Activated T-cell treated with anti-CD3 and anti-CD28 coated beads for 1 hour (primary cell): ENCODE measurements around the gene NALCN.

ENCODE experiments used
- DNase-seq: peaks from one replicate; pipeline ENCODE4 v3.0.0-alpha.2; 2020; ENCODE audit warnings: low read depth

The NALCN gene

DNA sequence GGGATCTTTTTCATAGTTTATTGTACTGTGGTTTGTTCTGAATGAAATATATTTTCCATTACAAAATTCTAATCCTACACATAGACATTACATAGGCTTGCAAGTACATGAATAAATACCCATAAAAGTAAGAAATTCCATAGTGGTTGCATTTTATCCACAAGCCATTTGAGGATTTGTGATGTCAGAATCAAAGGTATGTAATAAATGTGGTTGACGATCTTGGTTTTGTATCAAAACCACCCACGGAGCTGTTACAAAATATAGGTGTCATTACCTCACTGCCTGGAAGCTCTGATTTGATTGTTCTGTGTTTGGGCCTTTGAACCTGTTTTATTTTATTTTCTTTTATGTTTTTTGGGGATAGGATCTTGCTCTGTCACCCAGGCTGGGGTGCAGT, 125.1 kb downstream of the NALCN start:
- DNase-seq: no peak

DNA sequence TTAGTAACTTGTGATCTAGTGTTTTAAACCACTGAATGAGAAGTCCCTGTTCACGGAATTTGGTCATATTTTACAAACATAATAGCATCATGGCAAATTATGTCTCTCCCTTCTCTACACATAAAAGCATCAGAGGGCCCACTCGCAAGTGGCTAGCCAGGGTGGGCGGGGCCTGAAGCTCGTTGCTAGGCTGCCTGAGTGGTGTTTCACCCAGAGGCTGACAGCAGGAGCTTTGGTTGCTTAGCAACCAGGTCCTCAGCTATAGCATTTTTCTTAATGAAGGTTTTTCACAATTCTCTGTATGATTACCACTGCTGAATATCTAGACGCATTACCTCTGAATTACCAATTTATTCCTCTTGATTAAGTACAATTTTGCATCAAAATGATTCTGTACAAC, 126.5 kb downstream of the NALCN start:
- DNase-seq: no peak

DNA sequence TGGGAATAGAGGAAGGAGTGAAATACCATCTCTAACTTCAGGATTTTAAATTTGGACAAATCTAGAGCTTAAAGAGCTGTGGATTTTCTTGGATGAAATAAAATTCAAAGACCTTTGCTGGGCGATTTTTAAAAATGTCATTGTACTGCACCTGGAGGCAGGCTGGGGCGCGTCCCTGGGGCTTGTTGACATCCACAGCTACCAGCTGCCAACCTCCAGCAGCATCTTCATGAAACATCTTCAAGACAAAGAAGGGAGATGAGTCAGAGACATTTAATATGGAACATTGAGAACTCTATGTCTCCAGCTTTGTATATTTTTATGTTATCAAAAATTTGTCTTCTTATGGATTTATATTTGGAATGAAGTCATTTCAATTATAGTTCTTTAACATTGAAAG, 132.5 kb downstream of the NALCN start:
- DNase-seq: no peak

DNA sequence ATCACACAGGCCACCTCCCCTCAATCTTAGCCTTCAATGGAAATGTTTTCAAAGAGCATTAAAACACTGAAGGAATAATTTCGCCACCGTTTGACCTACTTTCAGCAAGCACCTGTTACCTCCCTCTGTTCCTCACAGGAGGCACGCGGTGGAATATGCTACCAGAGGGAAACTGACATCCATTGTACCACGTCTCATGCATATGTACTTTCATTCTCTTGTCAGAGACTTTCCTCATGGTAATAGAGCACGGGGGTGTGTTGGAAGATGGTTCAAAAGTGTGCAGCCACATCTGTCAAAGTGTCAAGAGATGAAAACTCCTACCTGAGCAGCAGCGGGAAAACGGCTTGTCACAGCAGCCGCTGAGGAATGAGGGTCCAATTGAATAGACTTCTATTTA, 143.4 kb downstream of the NALCN start:
- DNase-seq: no peak

DNA sequence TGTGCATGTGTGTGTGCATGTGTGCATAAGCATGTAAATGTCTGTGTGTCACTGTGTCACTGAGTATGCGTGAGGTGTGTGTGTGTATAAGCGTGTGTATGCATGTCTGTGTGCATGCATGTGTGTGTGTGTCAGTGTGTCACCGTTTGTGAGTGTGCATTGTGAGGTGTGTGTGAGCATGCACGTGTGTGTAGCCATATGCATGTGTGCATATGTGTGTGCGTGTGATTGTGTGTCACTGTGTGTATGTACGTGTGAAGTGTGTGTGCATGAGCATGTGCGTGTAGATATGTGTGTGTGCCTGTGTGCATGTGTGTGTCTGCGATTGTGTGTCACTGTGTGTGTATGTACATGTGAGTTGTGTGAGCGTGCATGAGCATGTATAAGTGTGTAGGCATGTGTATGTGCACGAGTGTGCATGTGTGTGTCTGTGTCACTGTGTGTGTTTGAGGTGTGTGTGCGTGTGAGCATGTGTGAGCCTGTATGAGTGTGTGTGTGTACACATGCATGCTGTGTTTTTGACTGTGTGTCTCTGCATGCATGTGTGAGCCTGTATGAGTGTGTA, 144.5 kb downstream of the NALCN start:
- DNase-seq: no peak

DNA sequence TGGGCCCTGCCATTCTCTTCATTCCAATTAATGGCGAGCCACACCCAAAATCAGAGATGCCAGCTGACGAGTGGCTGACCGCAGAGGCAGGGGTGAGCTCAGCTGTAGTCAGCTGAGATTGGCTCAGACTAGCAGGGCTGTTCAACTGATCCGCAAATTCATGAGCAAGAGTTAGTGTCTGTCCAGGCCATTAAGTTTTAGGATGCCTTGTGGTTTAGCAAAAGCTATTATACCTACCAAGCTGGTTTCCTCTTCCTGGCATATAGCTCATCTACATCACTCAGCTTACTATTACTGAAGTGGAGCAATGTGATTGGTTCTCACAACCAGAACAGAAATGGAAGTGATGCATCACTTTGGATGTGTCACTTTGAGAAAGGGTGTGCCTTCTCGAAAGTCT, 148.7 kb downstream of the NALCN start:
- DNase-seq: no peak

DNA sequence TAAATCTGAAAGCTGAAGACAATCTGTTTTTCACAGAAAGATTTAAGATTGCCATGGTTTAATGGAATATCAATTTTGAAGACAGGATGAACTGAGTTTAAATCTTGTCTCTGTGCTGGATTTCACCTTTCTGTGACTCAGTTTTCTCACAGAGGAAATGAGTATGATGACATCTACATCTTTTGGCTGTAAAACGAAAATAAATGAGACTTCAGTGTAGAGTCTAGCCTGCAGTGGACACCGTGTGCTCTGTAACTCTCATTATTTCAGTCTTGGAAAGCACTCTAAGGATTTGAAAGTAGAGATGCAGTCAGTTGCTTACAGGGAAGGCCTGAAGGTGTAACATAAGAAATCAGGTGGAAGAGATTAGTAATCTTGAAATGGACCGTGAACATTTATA, 150.4 kb downstream of the NALCN start:
- DNase-seq: no peak

DNA sequence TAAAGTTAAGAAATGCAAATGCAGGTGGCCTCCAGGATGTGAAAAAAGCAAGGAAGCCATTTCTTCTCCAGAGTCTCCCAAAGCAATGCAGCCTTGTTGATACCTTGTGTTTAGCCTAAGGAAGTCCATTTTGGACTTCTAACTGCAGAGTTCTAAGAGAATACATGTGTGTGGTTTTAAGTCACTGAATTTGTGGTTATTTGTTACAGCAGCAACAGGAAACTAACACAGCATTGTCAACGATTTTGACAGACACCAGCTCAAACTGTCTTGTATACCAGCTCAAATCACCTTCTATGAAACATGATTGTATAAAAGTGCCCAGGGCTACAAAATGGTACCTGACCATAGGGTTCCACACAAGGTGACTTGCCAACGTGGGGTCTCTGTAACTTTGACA, 151.4 kb downstream of the NALCN start:
- no peak for DNase-seq

DNA sequence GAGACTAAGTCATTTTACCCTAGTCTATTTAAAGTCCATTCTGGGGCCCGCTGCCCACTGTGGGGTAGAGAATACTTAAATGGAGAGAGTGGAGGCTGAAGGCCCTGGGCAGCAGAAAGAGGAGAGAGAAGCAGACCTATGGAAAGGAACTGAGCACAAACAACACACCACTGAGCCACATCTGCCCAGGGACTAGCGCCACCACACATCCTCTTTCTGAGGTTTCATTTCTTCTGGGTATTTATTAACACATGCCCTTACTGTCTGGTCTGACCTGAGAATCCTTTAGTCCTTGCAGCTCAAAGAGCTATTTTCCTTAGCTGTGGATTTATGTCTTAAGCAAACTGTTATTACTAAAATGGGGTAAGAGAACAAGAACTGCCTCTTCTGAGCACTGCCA, 154.0 kb downstream of the NALCN start:
- no peak for DNase-seq

DNA sequence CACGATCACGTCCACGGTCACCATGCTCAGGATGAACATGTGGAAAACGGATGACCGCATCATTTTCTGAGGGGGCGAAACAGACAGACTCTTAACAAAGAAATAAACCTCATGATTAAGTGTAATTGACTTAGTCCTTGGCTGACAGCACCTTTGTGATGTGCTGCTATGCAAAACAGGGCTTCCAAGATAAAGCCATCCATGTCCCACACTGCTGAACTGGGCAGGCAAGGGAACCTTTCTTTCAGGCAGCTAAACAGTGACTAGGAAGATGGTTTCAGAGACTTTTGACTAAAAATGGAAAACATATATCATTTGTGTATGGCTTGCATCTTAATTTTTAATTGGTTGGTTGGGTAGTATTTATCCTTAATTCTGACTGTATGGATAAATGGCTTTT, 157.8 kb downstream of the NALCN start:
- DNase-seq: no peak

DNA sequence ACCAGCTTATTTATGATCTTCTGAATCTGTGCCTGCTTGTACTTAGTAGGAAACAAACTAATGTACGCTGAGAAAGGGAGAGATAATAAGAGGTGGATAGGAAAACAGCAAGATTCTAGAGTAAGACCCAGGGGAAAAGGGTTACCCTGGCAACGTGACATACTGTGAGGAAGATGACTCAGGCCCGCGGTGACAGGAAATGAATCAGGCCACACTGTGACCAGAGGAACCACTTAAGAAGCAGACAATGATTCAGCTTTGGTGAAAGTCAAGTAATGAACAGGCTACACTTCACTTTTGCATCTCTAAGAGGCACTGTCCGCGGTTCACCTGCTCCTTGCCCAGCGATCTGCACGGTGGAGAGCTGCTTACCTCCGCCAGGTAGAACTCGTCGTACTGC, 158.2 kb downstream of the NALCN start:
- DNase-seq: no peak

DNA sequence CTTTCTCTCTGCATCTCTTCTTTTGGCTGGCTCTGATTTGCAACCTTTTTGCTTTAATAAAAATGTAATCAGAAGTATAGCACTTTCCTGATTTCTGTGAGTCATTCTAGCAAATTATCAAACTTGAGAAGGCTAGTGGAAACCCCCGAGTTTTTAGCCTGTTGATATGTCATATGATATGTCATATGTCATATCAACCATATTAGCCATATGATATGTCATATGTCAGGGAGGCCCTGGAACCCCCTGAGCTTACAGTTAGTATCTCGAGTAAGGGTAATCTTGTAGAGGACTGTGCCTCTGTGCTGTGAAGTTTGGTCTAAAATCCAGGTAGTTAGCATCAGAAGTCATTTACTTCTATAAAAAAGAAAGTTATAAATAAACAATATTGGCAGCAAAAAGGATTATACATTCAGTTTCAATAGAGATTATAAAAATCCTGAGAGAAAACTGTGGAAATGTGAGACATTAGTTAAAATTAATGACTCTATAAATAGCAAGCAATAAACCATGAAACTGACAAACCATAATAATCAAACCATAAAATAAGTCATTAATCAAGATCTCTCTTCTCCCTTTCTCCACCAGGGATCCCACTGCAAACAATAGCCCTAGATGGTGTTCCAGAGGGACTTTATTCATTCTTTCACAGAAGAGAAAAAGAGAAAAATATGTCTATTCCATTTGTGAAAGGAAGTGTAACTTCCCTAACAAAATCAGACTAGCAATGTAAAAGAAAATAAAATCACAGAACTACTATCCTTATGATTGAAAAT, 167.4 kb downstream of the NALCN start:
- DNase-seq: no peak

DNA sequence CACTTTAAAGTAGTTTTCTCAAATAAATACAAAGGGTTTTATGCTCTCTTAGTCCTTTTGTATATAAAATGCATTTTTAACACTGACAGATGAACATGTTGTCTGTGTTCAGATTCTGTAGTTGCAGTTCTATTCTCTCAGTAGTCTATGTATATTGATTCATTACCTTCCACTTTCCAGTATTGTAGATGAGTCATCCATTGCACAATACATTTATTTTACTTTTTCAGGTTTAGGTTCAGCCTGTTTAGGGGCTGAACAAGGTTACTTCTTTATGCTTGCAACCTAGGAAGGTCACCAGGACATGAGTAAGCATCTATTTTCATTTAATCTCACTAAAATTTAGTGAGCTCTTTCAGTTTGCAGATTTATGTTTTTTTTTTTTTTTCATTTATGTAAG, 173.6 kb downstream of the NALCN start:
- DNase-seq: no peak

DNA sequence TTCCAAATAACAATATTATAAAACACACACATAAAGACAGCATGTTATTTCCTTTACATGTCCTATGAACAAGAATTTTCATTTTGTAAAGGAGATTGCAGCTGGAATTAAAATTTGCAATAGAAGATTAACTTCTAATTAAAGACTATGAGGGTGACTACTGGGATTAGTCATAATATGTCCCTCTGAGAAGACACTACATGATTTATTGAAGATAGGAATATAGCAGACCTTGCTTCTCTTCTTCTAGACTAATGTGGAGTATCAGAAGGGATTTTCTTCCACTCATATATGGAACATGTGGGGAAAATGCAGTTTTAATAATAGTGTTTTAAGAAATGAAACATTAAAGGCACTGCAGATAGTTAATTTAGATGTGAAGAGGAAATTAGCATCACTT, 177.8 kb downstream of the NALCN start:
- no peak for DNase-seq

DNA sequence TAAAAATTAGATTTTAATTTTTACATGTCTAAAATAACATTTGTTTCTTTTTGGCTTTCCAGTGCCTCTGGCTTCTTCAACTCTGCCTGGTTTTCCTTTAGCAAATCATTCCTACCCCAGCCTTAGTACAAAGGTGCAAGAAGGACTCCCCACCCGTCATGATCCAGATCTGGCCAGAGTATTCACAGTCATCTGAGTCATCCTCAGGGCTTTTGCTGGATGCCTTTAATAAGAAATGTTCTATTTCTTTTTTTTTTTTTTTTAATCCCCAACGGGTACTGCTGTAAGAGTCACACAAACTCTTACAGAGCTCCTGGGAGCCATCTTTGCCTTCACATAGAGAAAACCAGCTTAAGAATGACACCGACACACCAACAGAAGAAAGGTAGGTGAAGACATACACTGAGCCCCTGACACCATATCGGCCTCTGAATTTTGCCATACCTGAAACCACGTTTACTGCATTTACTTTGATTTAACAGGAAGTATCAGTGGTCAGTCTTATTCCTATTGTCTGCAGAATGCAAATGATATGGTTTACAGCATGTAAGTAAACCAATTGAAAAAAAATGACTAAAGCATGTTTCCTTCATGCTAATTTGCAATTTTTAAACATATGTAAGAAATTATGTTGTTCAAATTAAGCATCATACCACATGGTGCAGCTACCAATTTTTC, 184.4 kb downstream of the NALCN start:
- DNase-seq: no peak

DNA sequence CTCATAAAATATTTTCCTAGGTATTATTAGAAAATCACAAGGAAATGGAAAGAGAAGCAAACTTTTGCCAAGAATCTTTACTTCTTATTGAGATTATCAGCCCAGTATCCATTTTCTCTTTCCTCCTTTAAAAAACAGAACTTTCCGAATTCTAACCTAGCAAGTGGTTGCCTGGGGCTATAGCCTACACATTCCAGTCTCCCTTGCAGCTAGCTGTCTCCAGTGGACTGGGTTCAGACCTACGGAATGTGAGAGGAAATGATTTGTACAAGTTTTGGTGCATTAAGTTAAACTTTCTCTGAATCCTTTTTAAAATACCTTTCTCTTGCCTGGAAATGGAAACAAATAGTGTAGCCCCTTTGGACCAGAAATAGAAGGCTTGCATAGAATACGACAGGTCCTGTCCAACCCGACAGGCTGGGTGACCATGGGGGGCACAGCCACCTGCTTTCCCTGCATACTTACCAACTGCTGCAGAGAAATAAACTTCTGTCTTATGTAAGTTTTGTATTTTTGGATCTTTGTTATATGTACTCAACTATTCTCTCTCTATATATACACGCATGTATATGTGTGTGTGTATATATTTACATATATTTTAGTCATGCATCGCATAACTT, 185.9 kb downstream of the NALCN start:
- no peak for DNase-seq

DNA sequence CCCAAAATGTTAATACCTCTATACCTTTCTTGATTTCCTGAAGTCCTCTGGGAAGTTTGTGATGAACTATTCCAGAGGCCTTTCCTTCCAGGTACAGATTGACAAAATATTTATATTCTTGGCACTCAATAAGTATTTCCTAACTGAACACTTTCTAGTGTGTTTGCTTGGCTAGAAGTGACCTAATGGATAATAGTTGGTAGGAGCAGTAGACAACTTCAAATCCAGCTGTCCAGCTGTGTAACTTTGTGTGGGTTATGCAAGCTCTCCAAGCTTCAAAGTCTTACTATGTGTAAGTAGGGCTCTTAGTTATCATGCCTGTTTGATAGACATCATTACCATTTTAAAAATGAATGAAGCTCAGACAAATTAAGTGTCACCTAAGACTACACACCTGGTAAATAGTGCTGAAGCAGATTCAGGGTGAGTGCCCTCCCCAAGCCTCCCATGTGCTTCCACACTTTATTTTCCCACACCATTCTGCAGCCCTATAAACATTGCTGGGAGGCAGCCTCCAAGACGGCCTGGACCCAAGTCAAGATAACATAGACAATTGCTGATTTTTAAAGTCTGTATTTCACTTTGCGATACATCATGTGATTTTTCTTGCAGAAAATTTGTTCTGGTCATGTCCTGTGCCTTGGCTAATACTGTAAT, 196.6 kb downstream of the NALCN start:
- DNase-seq: no peak

DNA sequence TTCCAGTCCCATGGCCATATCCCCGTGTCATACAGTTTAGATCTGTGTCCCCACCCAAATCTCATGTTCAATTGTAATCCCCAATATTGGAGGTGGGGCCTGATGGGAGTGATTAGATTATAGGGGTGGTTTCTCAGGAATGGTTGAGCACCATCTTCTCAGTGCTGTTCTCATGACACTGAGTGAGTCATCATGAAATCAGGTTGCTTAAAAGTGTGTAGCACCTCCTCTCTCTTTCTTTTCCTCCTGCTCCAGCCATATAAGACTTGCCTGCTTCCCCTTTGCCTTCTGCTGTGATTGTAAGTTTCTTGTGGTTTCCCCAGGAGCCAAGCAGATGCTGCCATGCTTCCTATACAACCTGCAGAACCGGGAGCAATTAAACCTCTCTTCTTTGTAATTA, 197.8 kb downstream of the NALCN start:
- no peak for DNase-seq

DNA sequence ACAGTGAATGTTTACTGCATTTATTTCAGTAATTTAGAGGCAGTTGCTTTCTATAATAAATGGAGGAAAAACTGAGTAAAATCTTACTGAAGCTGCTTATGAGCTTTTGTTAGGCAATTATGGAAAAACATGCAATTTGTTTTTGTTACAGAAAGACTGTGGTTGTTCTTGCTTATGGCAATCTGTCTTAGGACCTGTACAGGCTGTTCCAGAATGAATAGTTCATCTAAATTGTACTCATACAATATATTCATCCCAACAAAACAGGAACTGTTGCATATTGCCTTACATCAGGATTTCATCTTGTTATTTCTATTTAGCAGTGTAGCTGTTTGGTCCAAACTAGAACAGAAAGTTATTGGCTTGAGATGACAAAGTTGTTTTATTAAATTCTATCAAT, 199.2 kb downstream of the NALCN start:
- DNase-seq: no peak

DNA sequence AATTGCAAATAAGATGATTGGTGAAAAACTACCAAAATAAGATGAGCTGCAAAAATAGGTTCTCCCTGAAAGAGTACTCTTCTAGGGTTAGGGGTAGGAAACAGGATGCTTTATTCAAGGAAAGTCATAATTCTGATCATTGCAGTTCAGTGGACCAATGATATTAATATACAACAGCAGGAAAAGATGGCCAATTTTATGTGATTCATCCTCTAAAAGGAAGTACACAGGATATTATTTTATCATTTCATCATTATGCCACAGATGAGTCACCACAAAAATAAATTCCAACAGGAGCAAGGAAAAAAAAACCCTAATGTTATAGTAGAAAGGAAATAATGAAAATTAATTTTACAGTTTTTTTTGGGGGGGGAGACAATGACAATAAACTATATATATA, 205.0 kb downstream of the NALCN start:
- no peak for DNase-seq

DNA sequence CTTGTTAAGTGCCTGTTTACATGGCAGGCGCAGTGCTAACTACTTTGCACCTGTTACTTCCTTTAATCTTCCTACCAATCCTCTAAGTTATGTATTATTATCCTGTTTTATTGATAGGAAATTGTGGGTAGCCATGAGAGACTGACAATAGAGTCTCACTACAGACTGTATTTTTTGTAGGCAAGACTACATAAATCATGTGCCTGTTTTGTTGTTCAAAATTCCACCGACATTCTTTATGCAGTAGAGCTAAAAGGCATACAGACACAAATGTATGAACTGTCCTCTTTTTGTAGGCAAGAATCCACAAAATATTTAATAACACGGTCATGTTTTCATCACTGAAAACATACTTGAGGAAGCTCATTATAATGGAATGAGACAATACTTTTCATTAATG, 205.5 kb downstream of the NALCN start:
- DNase-seq: no peak

DNA sequence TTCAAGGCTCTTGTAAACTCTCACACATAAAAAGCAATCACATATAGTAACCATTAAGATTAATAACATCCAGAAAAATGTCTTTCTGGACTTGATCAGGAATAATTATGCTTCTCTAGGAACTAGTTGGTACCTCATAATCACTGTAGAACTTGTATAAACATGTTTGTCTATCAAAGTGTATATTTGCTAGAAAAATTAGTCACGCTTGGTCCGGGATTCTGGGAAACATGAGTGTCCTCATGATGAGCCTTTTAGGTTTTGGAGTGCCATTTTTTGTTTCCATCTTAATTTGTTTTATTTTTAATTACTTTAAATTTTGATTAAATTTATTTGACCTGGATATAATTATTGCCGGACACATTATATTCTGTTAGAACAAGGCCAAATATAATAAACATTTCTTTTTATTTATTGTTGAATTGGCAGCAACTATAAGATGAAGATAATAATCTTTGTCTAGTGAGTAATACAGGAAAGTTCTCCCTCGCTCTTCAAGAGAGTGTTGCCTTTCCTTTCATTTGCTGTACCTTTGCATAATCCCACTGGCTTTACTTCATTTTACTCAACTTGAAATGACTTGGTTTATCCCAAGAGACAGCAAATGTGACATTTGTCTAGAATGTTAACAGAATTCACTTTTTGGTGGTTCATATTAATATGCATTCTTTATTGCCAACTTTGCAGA, 207.0 kb downstream of the NALCN start:
- DNase-seq: no peak
